Stimulated activated naive CD8-positive, alpha-beta T cell treated with anti-CD3 and anti-CD28 coated beads, Interleukin-15, Interleukin-2, amounts not matched to agents 100 ng/mL and 50 ng/mL, for 24 hours (primary cell): Measurements from ENCODE around the gene KCNAB1.

Experiments
- H3K27ac Mint-ChIP-seq: one replicate; pipeline ENCODE4 v1.8.0; 2021; ENCODE audit warnings: mild to moderate bottlenecking, mixed read lengths
- H3K27me3 Mint-ChIP-seq: one replicate; pipeline ENCODE4 v1.8.0; 2021; ENCODE audit warnings: mixed read lengths
- H3K36me3 Mint-ChIP-seq: one replicate; pipeline ENCODE4 v1.8.0; 2021; ENCODE audit warnings: low read depth, mixed read lengths
- H3K4me1 Mint-ChIP-seq: one replicate; pipeline ENCODE4 v1.8.0; 2021; ENCODE audit warnings: low read depth, mixed read lengths
- H3K4me3 Mint-ChIP-seq: one replicate; pipeline ENCODE4 v1.8.0; 2021; ENCODE audit warnings: mild to moderate bottlenecking, mixed read lengths
- H3K9me3 Mint-ChIP-seq: one replicate; pipeline ENCODE4 v1.8.0; 2021; ENCODE audit warnings: mixed read lengths

The KCNAB1 gene

GRCh38 chr3:156433138-156433537 lies 312.8 kb downstream of the KCNAB1 start:
- Mint-ChIP-seq H3K4me1 (no peaks in the 10 kb centered on the region), H3K27ac (no peak overlapping the region), H3K9me3 (no peaks in the 10 kb centered on the region), H3K36me3 (no peaks in the 10 kb centered on the region), H3K4me3 (no peak overlapping the region), H3K27me3 (peaks cover 8% of the 10 kb centered on the region)

- Mint-ChIP-seq H3K27me3 (peaks cover 8% of the 10 kb centered on the region), H3K4me3 (no peak overlapping the region), H3K4me1 (no peaks in the 10 kb centered on the region), H3K9me3 (no peaks in the 10 kb centered on the region), H3K36me3 (no peaks in the 10 kb centered on the region), H3K27ac (no peak overlapping the region)
Observed at GRCh38 chr3:156433910-156434309, 313.5 kb downstream of the KCNAB1 start.

GRCh38 chr3:156434921-156435320 lies 314.5 kb downstream of the KCNAB1 start:
- Mint-ChIP-seq H3K4me3 (no peak overlapping the region), H3K9me3 (no peaks in the 10 kb centered on the region), H3K4me1 (no peaks in the 10 kb centered on the region), H3K36me3 (no peaks in the 10 kb centered on the region), H3K27ac (no peak overlapping the region), H3K27me3 (peaks cover 8% of the 10 kb centered on the region)

- Mint-ChIP-seq H3K36me3 (no peaks in the 10 kb centered on the region), H3K9me3 (no peaks in the 10 kb centered on the region), H3K4me3 (no peak overlapping the region), H3K27me3 (peaks cover 17% of the 10 kb centered on the region), H3K27ac (no peak overlapping the region), H3K4me1 (no peaks in the 10 kb centered on the region)
Observed at GRCh38 chr3:156443079-156443478, 322.7 kb downstream of the KCNAB1 start.

- no peaks in the 10 kb centered on the region for H3K36me3 Mint-ChIP-seq
- peaks cover 16% of the 10 kb centered on the region for H3K27me3 Mint-ChIP-seq
- no peaks in the 10 kb centered on the region for H3K9me3 Mint-ChIP-seq
- no peaks in the 10 kb centered on the region for H3K4me1 Mint-ChIP-seq
- no peak overlapping the region for H3K27ac Mint-ChIP-seq
- no peak overlapping the region for H3K4me3 Mint-ChIP-seq
Observed at GRCh38 chr3:156445117-156446090, 325.0 kb downstream of the KCNAB1 start.

GRCh38 chr3:156448300-156448699 lies 327.9 kb downstream of the KCNAB1 start:
- Mint-ChIP-seq H3K4me3 (no peak overlapping the region), H3K4me1 (no peaks in the 10 kb centered on the region), H3K36me3 (no peaks in the 10 kb centered on the region), H3K27ac (no peak overlapping the region), H3K9me3 (no peaks in the 10 kb centered on the region), H3K27me3 (peaks cover 5% of the 10 kb centered on the region)

GRCh38 chr3:156449710-156450574 lies 329.6 kb downstream of the KCNAB1 start:
- H3K27ac Mint-ChIP-seq, result no peak overlapping the region
- no peaks in the 10 kb centered on the region for H3K36me3 Mint-ChIP-seq
- H3K9me3 Mint-ChIP-seq, result no peaks in the 10 kb centered on the region
- no peak overlapping the region for H3K4me3 Mint-ChIP-seq
- no peaks in the 10 kb centered on the region for H3K4me1 Mint-ChIP-seq
- peaks cover 5% of the 10 kb centered on the region for H3K27me3 Mint-ChIP-seq

GRCh38 chr3:156455839-156456238 lies 335.5 kb downstream of the KCNAB1 start:
- Mint-ChIP-seq H3K4me3 (no peak overlapping the region), H3K4me1 (no peaks in the 10 kb centered on the region), H3K27me3 (no peaks in the 10 kb centered on the region), H3K9me3 (no peaks in the 10 kb centered on the region), H3K36me3 (no peaks in the 10 kb centered on the region), H3K27ac (no peak overlapping the region)

GRCh38 chr3:156456771-156457224 lies 336.4 kb downstream of the KCNAB1 start:
- Mint-ChIP-seq H3K4me3 (no peak overlapping the region), H3K36me3 (no peaks in the 10 kb centered on the region), H3K27me3 (no peaks in the 10 kb centered on the region), H3K27ac (no peak overlapping the region), H3K4me1 (no peaks in the 10 kb centered on the region), H3K9me3 (no peaks in the 10 kb centered on the region)

GRCh38 chr3:156459434-156459833 lies 339.1 kb downstream of the KCNAB1 start:
- Mint-ChIP-seq H3K36me3 (no peaks in the 10 kb centered on the region), H3K27ac (no peak overlapping the region), H3K9me3 (no peaks in the 10 kb centered on the region), H3K4me3 (no peak overlapping the region), H3K4me1 (no peaks in the 10 kb centered on the region), H3K27me3 (no peaks in the 10 kb centered on the region)

- Mint-ChIP-seq H3K4me3 (no peak overlapping the region), H3K9me3 (no peaks in the 10 kb centered on the region), H3K36me3 (no peaks in the 10 kb centered on the region), H3K27ac (no peak overlapping the region), H3K27me3 (no peaks in the 10 kb centered on the region), H3K4me1 (no peaks in the 10 kb centered on the region)
Observed at GRCh38 chr3:156460206-156460611, 339.8 kb downstream of the KCNAB1 start.

GRCh38 chr3:156461889-156462288 lies 341.5 kb downstream of the KCNAB1 start:
- H3K27me3 Mint-ChIP-seq, result peaks cover 4% of the 10 kb centered on the region
- no peak overlapping the region for H3K4me3 Mint-ChIP-seq
- H3K36me3 Mint-ChIP-seq, result no peaks in the 10 kb centered on the region
- no peak overlapping the region for H3K27ac Mint-ChIP-seq
- no peaks in the 10 kb centered on the region for H3K4me1 Mint-ChIP-seq
- no peaks in the 10 kb centered on the region for H3K9me3 Mint-ChIP-seq

GRCh38 chr3:156463123-156463522 lies 342.7 kb downstream of the KCNAB1 start:
- Mint-ChIP-seq H3K4me1 (no peaks in the 10 kb centered on the region), H3K9me3 (no peaks in the 10 kb centered on the region), H3K36me3 (no peaks in the 10 kb centered on the region), H3K27ac (no peak overlapping the region), H3K4me3 (no peak overlapping the region), H3K27me3 (peaks cover 4% of the 10 kb centered on the region)

- H3K27ac Mint-ChIP-seq, result no peak overlapping the region
- no peak overlapping the region for H3K4me3 Mint-ChIP-seq
- H3K36me3 Mint-ChIP-seq, result no peaks in the 10 kb centered on the region
- no peaks in the 10 kb centered on the region for H3K4me1 Mint-ChIP-seq
- H3K9me3 Mint-ChIP-seq, result no peaks in the 10 kb centered on the region
- H3K27me3 Mint-ChIP-seq, result peaks cover 8% of the 10 kb centered on the region
Observed at GRCh38 chr3:156465194-156465593, 344.8 kb downstream of the KCNAB1 start.

GRCh38 chr3:156469456-156469855 lies 349.1 kb downstream of the KCNAB1 start:
- Mint-ChIP-seq H3K9me3 (no peaks in the 10 kb centered on the region), H3K36me3 (no peaks in the 10 kb centered on the region), H3K27ac (no peak overlapping the region), H3K4me1 (no peaks in the 10 kb centered on the region), H3K4me3 (no peak overlapping the region), H3K27me3 (peaks cover 8% of the 10 kb centered on the region)
